HCT116 (cell line): Measurements from ENCODE around the gene PDE4B. TPM values are rescaled to one million over a fixed set of nuclear protein-coding genes. Genes with fewer than 3 reads are reported as not detected.

Experiments used
- ATAC-seq: fragments of 200-7000 bp; cut with Tn5 transposase; 2 replicates; pipeline ENCODE4 v1.9.1; 2020; ENCODE audit warnings: mild to moderate bottlenecking, moderate library complexity
- BruUV-seq: library from RNA; stranded (reverse); fragments of 400-500 nt; replicated peaks from 2 replicates; lab custom pipeline; 2021; lab: Mats Ljungman, UMichigan
- CTCF ChIA-PET: fragments of 300-600 bp; sonication (Branson Sonifier 250); formaldehyde crosslinking; loops from one replicate; lab custom pipeline; 2021; ENCODE audit warnings: antibody characterized with exemption; lab: Charles Lee
- POLR2A ChIA-PET: fragments of 300-600, 350-600 bp; sonication (Branson Sonifier 250); formaldehyde crosslinking; loops from one replicate; lab custom pipeline; 2021; ENCODE audit warnings: antibody characterized with exemption; lab: Charles Lee
- RAD21 ChIA-PET, 2 experiments: fragments of 300-600 bp; sonication (Branson Sonifier 250); formaldehyde crosslinking; loops; one replicate each; lab custom pipeline; 2023; ENCODE audit warnings: low total read pairs in 2 of 2; ENCODE audit not compliant: uncharacterized antibody in 2 of 2, unreplicated experiment in 2 of 2, low non-redundant PET in 1 of 2; lab: Charles Lee
- DNase-seq: peaks from one replicate; pipeline ENCODE4 v3.0.0-alpha.2; 2010; ENCODE audit warnings: low read depth, low spot score
- H2AFZ ChIP-seq: fragments of 200-600 bp; shearing (Covaris generic), sonication (generic); 2 replicates; pipeline ENCODE4 v1.6.1; 2017; ENCODE audit warnings: low read depth, mixed run types, mixed read lengths, antibody characterized with exemption, low read length; ENCODE audit not compliant: poor library complexity, severe bottlenecking
- H3K27ac ChIP-seq: 2 replicates; pipeline ENCODE4 v1.5.1; 2012; ENCODE audit warnings: low read depth, low read length
- H3K27me3 ChIP-seq: fragments of 200-600 bp; sonication (generic); 2 replicates; pipeline ENCODE4 v1.6.1; 2016; ENCODE audit warnings: mixed run types, low read length, mixed read lengths; ENCODE audit not compliant: insufficient read depth
- H3K36me3 ChIP-seq, 2 experiments: fragments of 200-500 bp in 1 of 2; fragments of 200-600 bp in 1 of 2; sonication (Bioruptor generic) in 1 of 2; sonication (generic) in 1 of 2; 2 replicates each; pipeline versions ENCODE4 v1.5.1 to v1.6.1; 2014 to 2016; ENCODE audit warnings: low read length in 2 of 2, inconsistent platforms in 1 of 2, mixed read lengths in 1 of 2, mixed run types in 1 of 2; ENCODE audit not compliant: insufficient read depth in 2 of 2, control insufficient read depth in 1 of 2
- H3K4me1 ChIP-seq, 2 experiments: fragments of 200-600 bp in 1 of 2; sonication (generic) in 1 of 2; 2 replicates each; pipeline versions ENCODE4 v1.5.1 to v1.6.1; 2012 to 2017; ENCODE audit warnings: low read length in 2 of 2, inconsistent platforms in 1 of 2, mild to moderate bottlenecking in 1 of 2, mixed read lengths in 1 of 2, mixed run types in 1 of 2, moderate library complexity in 1 of 2; ENCODE audit not compliant: insufficient read depth in 2 of 2, control insufficient read depth in 1 of 2
- H3K4me2 ChIP-seq: fragments of 200-600 bp; sonication (generic); 2 replicates; pipeline ENCODE4 v1.6.1; 2017; ENCODE audit warnings: mixed run types, low read length, mixed read lengths
- H3K4me3 ChIP-seq, 2 experiments: fragments of 200-600 bp in 1 of 2; sonication (generic) in 1 of 2; replicated peaks in 1 of 2; 2 replicates each; pipeline ENCODE4 v1.5.1; 2011 to 2016; ENCODE audit warnings: low read length in 2 of 2, control low read depth in 1 of 2, low read depth in 1 of 2, mild to moderate bottlenecking in 1 of 2, mixed read lengths in 1 of 2, mixed run types in 1 of 2
- H3K79me2 ChIP-seq: fragments of 200-600 bp; sonication (generic); 2 replicates; pipeline ENCODE4 v1.6.1; 2017; ENCODE audit warnings: mild to moderate bottlenecking, mixed run types, low read length, moderate library complexity, mixed read lengths; ENCODE audit not compliant: insufficient read depth
- H3K9ac ChIP-seq: fragments of 200-600 bp; sonication (generic); 2 replicates; pipeline ENCODE4 v1.6.1; 2016; ENCODE audit warnings: low read length, mixed read lengths
- H3K9me2 ChIP-seq: fragments of 200-600 bp; sonication (generic), shearing (Covaris generic); 2 replicates; pipeline ENCODE4 v1.6.1; 2017; ENCODE audit warnings: mixed run types, mild to moderate bottlenecking, moderate library complexity; ENCODE audit not compliant: insufficient read depth
- H3K9me3 ChIP-seq, 2 experiments: fragments of 200-500 bp in 1 of 2; fragments of 200-600 bp in 1 of 2; sonication (Bioruptor generic) in 1 of 2; sonication (generic) in 1 of 2; 2 replicates each; pipeline ENCODE4 v1.6.1; 2014 to 2017; ENCODE audit warnings: low read length in 2 of 2, mixed read lengths in 2 of 2, inconsistent platforms in 1 of 2, low read depth in 1 of 2, mild to moderate bottlenecking in 1 of 2, mixed run types in 1 of 2, moderate library complexity in 1 of 2; ENCODE audit not compliant: control insufficient read depth in 1 of 2, insufficient read depth in 1 of 2
- H4K20me1 ChIP-seq: fragments of 200-600 bp; sonication (generic), shearing (Covaris generic); 2 replicates; pipeline ENCODE4 v1.6.1; 2017; ENCODE audit warnings: mixed run types, mild to moderate bottlenecking, moderate library complexity; ENCODE audit not compliant: insufficient read depth
- CBX3 ChIP-seq: IDR thresholded peaks from 2 replicates; pipeline ENCODE4 v1.6.1; 2012; ENCODE audit warnings: low read depth
- EGR1 ChIP-seq: IDR thresholded peaks from 2 replicates; pipeline ENCODE4 v1.6.1; 2012; ENCODE audit warnings: low read depth
- FOSL1 ChIP-seq: IDR thresholded peaks from 2 replicates; pipeline ENCODE4 v1.6.1; 2012; ENCODE audit warnings: low read depth
- JUND ChIP-seq: IDR thresholded peaks from 2 replicates; pipeline ENCODE4 v1.6.1; 2012
- POLR2A ChIP-seq: IDR thresholded peaks from 2 replicates; pipeline ENCODE4 v1.7.0; 2011; ENCODE audit warnings: borderline replicate concordance; ENCODE audit not compliant: insufficient read depth, insufficient read length; ENCODE audit errors: extremely low read depth
- POLR2AphosphoS5 ChIP-seq: IDR thresholded peaks from 2 replicates; pipeline ENCODE4 v1.6.1; 2011; ENCODE audit warnings: mild to moderate bottlenecking, low read depth, low read length, moderate library complexity
- RAD21 ChIP-seq: IDR thresholded peaks from 2 replicates; pipeline ENCODE4 v1.6.1; 2012; ENCODE audit warnings: low read depth, mild to moderate bottlenecking
- SIN3A ChIP-seq: IDR thresholded peaks from 2 replicates; pipeline ENCODE4 v1.6.1; 2012; ENCODE audit warnings: low read depth
- SP1 ChIP-seq: IDR thresholded peaks from 2 replicates; pipeline ENCODE4 v1.6.1; 2012; ENCODE audit warnings: low read depth
- SRF ChIP-seq: IDR thresholded peaks from 2 replicates; pipeline ENCODE4 v1.6.1; 2012; ENCODE audit warnings: low read depth
- TCF7L2 ChIP-seq: IDR thresholded peaks from 2 replicates; pipeline ENCODE4 v1.7.0; 2011; ENCODE audit warnings: borderline replicate concordance, inconsistent platforms; ENCODE audit not compliant: insufficient read depth, insufficient read length; ENCODE audit errors: extremely low read depth
- YY1 ChIP-seq: IDR thresholded peaks from 2 replicates; pipeline ENCODE4 v1.6.1; 2011; ENCODE audit warnings: low read length, low read depth, moderate library complexity, mild to moderate bottlenecking; ENCODE audit not compliant: insufficient replicate concordance; ENCODE audit errors: extremely low read depth
- ZNF274 ChIP-seq: fragments of 200-500 bp; sonication (Bioruptor generic); IDR thresholded peaks from 2 replicates; pipeline ENCODE4 v1.6.1; 2014; ENCODE audit warnings: mild to moderate bottlenecking, low read depth, low read length, inconsistent platforms
- intact Hi-C: fragments of 100-400 bp; cut with micrococcal nuclease; formaldehyde crosslinking; loops from 2 replicates; pipeline ENCODE4 v1.10.0; 2022
- total RNA-seq: library from RNA; stranded (reverse); gene quantifications from one replicate; pipeline ENCODE4 v1.2.1, GENCODE V29; 2021; ENCODE audit not compliant: unreplicated experiment
- TF ChIP-seq, protein P1 (sequence below): IDR thresholded peaks from 2 replicates; pipeline ENCODE4 v1.6.1; 2012; ENCODE audit warnings: low read depth
- TF ChIP-seq, protein P2 (sequence below): IDR thresholded peaks from 2 replicates; pipeline ENCODE4 v1.6.1; 2012
- TF ChIP-seq, protein P3 (sequence below), 3 experiments: fragments of 200-600 bp in 1 of 3; sonication (generic) in 1 of 3; IDR thresholded peaks in 2 of 3; conservative IDR thresholded peaks in 1 of 3; 2 replicates each; pipeline ENCODE4 v1.5.1; 2012 to 2017; ENCODE audit warnings: low read depth in 2 of 3, low read length in 2 of 3, antibody characterized with exemption in 1 of 3, borderline replicate concordance in 1 of 3, control low read depth in 1 of 3, mild to moderate bottlenecking in 1 of 3, mixed read lengths in 1 of 3, mixed run types in 1 of 3, moderate library complexity in 1 of 3; ENCODE audit not compliant: insufficient read depth in 1 of 3
- TF ChIP-seq, protein P4 (sequence below): IDR thresholded peaks from 2 replicates; pipeline ENCODE4 v1.6.1; 2011; ENCODE audit warnings: mild to moderate bottlenecking, low read length, moderate library complexity; ENCODE audit not compliant: insufficient replicate concordance; ENCODE audit errors: extremely low read depth

PDE4B gene
- total RNA-seq, 1 experiment from 2014 or later = 76.9 TPM

DNA sequence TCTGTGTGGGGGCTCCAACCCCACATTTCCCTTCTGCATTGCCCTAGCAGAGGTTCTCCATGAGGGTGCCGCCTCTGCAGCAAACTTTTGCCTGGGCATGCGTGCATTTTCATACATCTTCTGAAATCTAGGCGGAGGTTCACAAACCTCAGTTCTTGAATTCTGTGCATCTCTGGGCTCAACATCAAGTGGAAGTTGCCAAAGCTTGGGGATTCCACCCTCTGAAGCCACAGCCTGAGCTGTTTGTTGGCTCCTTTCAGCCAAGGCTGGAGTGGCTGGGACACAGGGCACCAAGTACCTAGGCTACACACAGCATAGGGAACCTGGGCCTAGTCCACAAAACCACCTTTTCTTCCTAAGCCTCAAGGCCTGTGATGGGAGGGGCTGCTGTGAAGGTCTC is 235.3 kb downstream of the PDE4B start:
- Histone ChIP-seq H3K4me3 (no peak overlapping the region), H3K79me2 (no peaks in the 10 kb centered on the region), H3K4me2 (no peak overlapping the region), H2AFZ (no peak overlapping the region), H3K36me3 (no peaks in the 10 kb centered on the region), H3K9me2 (no peaks in the 10 kb centered on the region), H3K27me3 (no peaks in the 10 kb centered on the region), H3K4me1 (no peaks in the 10 kb centered on the region), H3K9me3 (no peaks in the 10 kb centered on the region), H4K20me1 (no peaks in the 10 kb centered on the region), H3K9ac (no peak overlapping the region), H3K27ac (no peak overlapping the region)
- RAD21 ChIA-PET = no interaction called here
- no peak for ATAC-seq
- CTCF ChIA-PET = no interaction called here
- TF ChIP-seq SRF = no peak
- TF ChIP-seq ZNF274 = no peak
- TF ChIP-seq, protein P1, sequence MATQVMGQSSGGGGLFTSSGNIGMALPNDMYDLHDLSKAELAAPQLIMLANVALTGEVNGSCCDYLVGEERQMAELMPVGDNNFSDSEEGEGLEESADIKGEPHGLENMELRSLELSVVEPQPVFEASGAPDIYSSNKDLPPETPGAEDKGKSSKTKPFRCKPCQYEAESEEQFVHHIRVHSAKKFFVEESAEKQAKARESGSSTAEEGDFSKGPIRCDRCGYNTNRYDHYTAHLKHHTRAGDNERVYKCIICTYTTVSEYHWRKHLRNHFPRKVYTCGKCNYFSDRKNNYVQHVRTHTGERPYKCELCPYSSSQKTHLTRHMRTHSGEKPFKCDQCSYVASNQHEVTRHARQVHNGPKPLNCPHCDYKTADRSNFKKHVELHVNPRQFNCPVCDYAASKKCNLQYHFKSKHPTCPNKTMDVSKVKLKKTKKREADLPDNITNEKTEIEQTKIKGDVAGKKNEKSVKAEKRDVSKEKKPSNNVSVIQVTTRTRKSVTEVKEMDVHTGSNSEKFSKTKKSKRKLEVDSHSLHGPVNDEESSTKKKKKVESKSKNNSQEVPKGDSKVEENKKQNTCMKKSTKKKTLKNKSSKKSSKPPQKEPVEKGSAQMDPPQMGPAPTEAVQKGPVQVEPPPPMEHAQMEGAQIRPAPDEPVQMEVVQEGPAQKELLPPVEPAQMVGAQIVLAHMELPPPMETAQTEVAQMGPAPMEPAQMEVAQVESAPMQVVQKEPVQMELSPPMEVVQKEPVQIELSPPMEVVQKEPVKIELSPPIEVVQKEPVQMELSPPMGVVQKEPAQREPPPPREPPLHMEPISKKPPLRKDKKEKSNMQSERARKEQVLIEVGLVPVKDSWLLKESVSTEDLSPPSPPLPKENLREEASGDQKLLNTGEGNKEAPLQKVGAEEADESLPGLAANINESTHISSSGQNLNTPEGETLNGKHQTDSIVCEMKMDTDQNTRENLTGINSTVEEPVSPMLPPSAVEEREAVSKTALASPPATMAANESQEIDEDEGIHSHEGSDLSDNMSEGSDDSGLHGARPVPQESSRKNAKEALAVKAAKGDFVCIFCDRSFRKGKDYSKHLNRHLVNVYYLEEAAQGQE = no peak
- TF ChIP-seq FOSL1 = no peak
- TF ChIP-seq POLR2A = no peak
- TF ChIP-seq, protein P2, sequence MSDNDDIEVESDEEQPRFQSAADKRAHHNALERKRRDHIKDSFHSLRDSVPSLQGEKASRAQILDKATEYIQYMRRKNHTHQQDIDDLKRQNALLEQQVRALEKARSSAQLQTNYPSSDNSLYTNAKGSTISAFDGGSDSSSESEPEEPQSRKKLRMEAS = no peak
- no peak for TF ChIP-seq CBX3
- no peak for TF ChIP-seq SIN3A
- TF ChIP-seq, protein P3, sequence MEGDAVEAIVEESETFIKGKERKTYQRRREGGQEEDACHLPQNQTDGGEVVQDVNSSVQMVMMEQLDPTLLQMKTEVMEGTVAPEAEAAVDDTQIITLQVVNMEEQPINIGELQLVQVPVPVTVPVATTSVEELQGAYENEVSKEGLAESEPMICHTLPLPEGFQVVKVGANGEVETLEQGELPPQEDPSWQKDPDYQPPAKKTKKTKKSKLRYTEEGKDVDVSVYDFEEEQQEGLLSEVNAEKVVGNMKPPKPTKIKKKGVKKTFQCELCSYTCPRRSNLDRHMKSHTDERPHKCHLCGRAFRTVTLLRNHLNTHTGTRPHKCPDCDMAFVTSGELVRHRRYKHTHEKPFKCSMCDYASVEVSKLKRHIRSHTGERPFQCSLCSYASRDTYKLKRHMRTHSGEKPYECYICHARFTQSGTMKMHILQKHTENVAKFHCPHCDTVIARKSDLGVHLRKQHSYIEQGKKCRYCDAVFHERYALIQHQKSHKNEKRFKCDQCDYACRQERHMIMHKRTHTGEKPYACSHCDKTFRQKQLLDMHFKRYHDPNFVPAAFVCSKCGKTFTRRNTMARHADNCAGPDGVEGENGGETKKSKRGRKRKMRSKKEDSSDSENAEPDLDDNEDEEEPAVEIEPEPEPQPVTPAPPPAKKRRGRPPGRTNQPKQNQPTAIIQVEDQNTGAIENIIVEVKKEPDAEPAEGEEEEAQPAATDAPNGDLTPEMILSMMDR (IDR thresholded peaks at IDR 0.05 in 2 of 3, conservative IDR thresholded peaks at IDR 0.05 in 1 of 3; ENCODE audit: borderline replicate concordance in 1 of 3, insufficient read depth in 1 of 3, low read depth in 2 of 3, low read length in 2 of 3) = no peak
- TF ChIP-seq YY1 = no peak
- TF ChIP-seq, protein P4, sequence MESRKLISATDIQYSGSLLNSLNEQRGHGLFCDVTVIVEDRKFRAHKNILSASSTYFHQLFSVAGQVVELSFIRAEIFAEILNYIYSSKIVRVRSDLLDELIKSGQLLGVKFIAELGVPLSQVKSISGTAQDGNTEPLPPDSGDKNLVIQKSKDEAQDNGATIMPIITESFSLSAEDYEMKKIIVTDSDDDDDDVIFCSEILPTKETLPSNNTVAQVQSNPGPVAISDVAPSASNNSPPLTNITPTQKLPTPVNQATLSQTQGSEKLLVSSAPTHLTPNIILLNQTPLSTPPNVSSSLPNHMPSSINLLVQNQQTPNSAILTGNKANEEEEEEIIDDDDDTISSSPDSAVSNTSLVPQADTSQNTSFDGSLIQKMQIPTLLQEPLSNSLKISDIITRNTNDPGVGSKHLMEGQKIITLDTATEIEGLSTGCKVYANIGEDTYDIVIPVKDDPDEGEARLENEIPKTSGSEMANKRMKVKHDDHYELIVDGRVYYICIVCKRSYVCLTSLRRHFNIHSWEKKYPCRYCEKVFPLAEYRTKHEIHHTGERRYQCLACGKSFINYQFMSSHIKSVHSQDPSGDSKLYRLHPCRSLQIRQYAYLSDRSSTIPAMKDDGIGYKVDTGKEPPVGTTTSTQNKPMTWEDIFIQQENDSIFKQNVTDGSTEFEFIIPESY = no peak
- TF ChIP-seq SP1 = no peak
- no peak for TF ChIP-seq RAD21
- no peak for TF ChIP-seq POLR2AphosphoS5
- no peak for TF ChIP-seq EGR1
- no peak for TF ChIP-seq TCF7L2
- TF ChIP-seq JUND = no peak
- no TSS peak for BruUV-seq
- intact Hi-C loops = no loop called here
- DNase-seq = no peak
- POLR2A ChIA-PET = no interaction called here
